MCF 10A (cell line): ENCODE results near the gene PVALEF. TPM values are rescaled to one million over a fixed set of nuclear protein-coding genes. Genes with fewer than 3 reads are reported as not detected.

ENCODE experiments used
- BruUV-seq: library from RNA; stranded (reverse); fragments of 400-500 nt; replicated peaks from 2 replicates; lab custom pipeline; 2021; lab: Mats Ljungman, UMichigan
- CTCF ChIA-PET: fragments of 300-600 bp; sonication (Branson Sonifier 250); formaldehyde crosslinking; extraction: SDS; loops from one replicate; lab custom pipeline; 2021; ENCODE audit warnings: antibody characterized with exemption, inconsistent platforms; lab: Yijun Ruan, JAX
- POLR2A ChIA-PET: fragments of 300-600, 350-650 bp; sonication (Branson Sonifier 250); formaldehyde crosslinking; extraction: SDS; loops from one replicate; lab custom pipeline; 2020; ENCODE audit warnings: antibody characterized with exemption, inconsistent platforms; lab: Yijun Ruan, JAX
- DNase-seq: peaks from one replicate; pipeline ENCODE4 v3.0.0-alpha.2; 2018; ENCODE audit not compliant: unreplicated experiment
- H3K27ac Mint-ChIP-seq: one replicate; pipeline ENCODE4 v1.8.0; 2022; ENCODE audit warnings: mild to moderate bottlenecking, low read depth, mixed read lengths; ENCODE audit not compliant: unreplicated experiment
- H3K27me3 Mint-ChIP-seq: one replicate; pipeline ENCODE4 v1.8.0; 2022; ENCODE audit warnings: mixed read lengths; ENCODE audit not compliant: insufficient read depth, unreplicated experiment
- H3K36me3 Mint-ChIP-seq: one replicate; pipeline ENCODE4 v1.8.0; 2022; ENCODE audit warnings: mild to moderate bottlenecking, moderate library complexity, mixed read lengths; ENCODE audit not compliant: insufficient read depth, unreplicated experiment
- H3K4me1 Mint-ChIP-seq: one replicate; pipeline ENCODE4 v1.8.0; 2022; ENCODE audit warnings: mixed read lengths; ENCODE audit not compliant: insufficient read depth, unreplicated experiment
- H3K4me3 Mint-ChIP-seq: one replicate; pipeline ENCODE4 v1.8.0; 2022; ENCODE audit warnings: mild to moderate bottlenecking, moderate library complexity, mixed read lengths; ENCODE audit not compliant: unreplicated experiment
- H3K9me3 Mint-ChIP-seq: one replicate; pipeline ENCODE4 v1.8.0; 2022; ENCODE audit warnings: mixed read lengths; ENCODE audit not compliant: unreplicated experiment
- intact Hi-C: fragments of 100-400 bp; cut with micrococcal nuclease; formaldehyde crosslinking; loops from 2 replicates; pipeline ENCODE4 v1.14.1; 2022
- microRNA-seq: library from miRNA; unstranded; fragments of <30 nt; microRNA quantifications from one replicate; pipeline ENCODE4 v1.2.0, GENCODE V29; 2022
- total RNA-seq: library from RNA; stranded (reverse); gene quantifications from 2 replicates; pipeline ENCODE4 v1.2.3, GENCODE V29; 2022
- TF ChIP-seq, protein P1 (sequence below): fragments of 200-600 bp; IDR thresholded peaks from one replicate; pipeline ENCODE4 v1.8.0; 2022; ENCODE audit warnings: antibody characterized with exemption, mild to moderate bottlenecking; ENCODE audit not compliant: unreplicated experiment

The PVALEF gene
- total RNA-seq, 1 experiment from 2014 or later, result not detected

DNA sequence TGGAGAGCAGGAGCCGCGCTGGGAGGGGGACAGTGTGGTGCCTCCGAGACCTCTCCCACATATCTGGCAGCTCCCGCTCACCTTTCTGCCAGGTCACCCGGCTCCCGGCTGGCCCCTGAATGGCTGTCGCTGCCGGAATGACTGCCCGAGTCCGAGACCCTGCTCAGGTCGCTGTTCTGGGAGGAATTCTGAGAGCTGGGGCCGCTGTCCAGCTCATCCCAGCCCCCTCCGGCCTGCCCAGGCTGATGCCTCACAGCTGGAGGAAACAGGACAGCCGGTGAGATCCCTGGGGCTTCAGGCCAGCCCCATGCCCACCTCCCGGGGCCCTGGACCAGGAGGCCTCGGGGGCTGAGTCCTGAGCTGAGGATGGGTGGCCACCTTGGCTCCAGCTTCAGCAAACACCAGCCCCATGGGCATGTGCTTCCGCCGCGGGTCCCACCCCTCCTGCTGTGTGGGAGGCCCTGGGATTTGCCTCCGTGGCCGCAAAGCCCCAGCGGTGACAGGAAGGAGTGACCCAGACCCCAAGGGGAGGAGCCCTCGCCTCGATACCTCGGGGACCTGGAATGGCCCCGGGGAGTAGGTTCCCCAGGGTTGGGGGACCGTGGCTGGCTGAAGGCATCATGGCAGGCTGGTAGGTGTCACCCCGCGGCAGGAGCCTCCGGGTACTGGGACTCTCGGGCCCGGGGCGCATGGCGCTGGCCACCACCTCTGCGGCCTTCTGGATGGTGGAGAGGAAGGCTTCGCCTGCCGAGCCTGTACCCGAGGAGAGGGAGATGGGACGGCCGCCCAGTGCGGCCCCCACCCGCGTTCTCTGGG is 66.7 kb downstream of the PVALEF start:
- DNase-seq, result no peak
- H3K27ac Mint-ChIP-seq, result no peak overlapping the region
- TF ChIP-seq, protein P1, sequence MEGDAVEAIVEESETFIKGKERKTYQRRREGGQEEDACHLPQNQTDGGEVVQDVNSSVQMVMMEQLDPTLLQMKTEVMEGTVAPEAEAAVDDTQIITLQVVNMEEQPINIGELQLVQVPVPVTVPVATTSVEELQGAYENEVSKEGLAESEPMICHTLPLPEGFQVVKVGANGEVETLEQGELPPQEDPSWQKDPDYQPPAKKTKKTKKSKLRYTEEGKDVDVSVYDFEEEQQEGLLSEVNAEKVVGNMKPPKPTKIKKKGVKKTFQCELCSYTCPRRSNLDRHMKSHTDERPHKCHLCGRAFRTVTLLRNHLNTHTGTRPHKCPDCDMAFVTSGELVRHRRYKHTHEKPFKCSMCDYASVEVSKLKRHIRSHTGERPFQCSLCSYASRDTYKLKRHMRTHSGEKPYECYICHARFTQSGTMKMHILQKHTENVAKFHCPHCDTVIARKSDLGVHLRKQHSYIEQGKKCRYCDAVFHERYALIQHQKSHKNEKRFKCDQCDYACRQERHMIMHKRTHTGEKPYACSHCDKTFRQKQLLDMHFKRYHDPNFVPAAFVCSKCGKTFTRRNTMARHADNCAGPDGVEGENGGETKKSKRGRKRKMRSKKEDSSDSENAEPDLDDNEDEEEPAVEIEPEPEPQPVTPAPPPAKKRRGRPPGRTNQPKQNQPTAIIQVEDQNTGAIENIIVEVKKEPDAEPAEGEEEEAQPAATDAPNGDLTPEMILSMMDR, result no peak
- H3K9me3 Mint-ChIP-seq, result peaks cover 7% of the 10 kb centered on the region
- H3K27me3 Mint-ChIP-seq, result no peaks in the 10 kb centered on the region
- BruUV-seq, result no TSS peak
- POLR2A ChIA-PET, result no interaction called here
- CTCF ChIA-PET, result interaction anchor here (0.6 to 1.2 kb wide), 3 partner anchors 31 to 660 kb away, joined by 5 to 6 read pairs (median 5); no protein-coding TSS in a partner anchor
- H3K4me3 Mint-ChIP-seq, result no peak overlapping the region
- peaks cover 6% of the 10 kb centered on the region for H3K4me1 Mint-ChIP-seq
- H3K36me3 Mint-ChIP-seq, result peaks cover 13% of the 10 kb centered on the region
- intact Hi-C loops, result no loop called here

Small RNA genes within 50 kb of the gene (microRNA-seq; reads per million reads assigned to microRNA genes)
- gene MIR1250, result not detected
- not detected for gene MIR3065
- gene MIR338, result not detected
- not detected for gene MIR657

Other genes with a start within 250 kb of the PVALEF start
- 19.5 and 22.6 TPM in 2 replicates for gene CHMP6, start 173.7 kb upstream of the PVALEF start, total RNA-seq
- 46.4 and 67.0 TPM in 2 replicates for gene BAIAP2, start 130.4 kb upstream of the PVALEF start, total RNA-seq
- gene AATK, start 714 bp downstream of the PVALEF start, total RNA-seq, result 0.59 and 1.4 TPM in 2 replicates
- 8.0 and 9.5 TPM in 2 replicates for gene CEP131, start 57.5 kb downstream of the PVALEF start, total RNA-seq
- gene TEPSIN, start 73.5 kb downstream of the PVALEF start, total RNA-seq, result 23.4 and 27.4 TPM in 2 replicates
- gene NDUFAF8, start 73.8 kb downstream of the PVALEF start, total RNA-seq, result 95.0 and 95.3 TPM in 2 replicates
- 98.2 and 108 TPM in 2 replicates for gene SLC38A10, start 129.8 kb downstream of the PVALEF start, total RNA-seq
- 7.4 and 9.2 TPM in 2 replicates for gene BAHCC1, start 229.9 kb downstream of the PVALEF start, total RNA-seq